Panc1 (cell line): Measurements from ENCODE around the gene DPH6.
"Not testable (repeated sequence)": the region's sequence is repeated elsewhere in the genome, so short reads cannot be mapped to it uniquely, and the experiment has no call there.

Source experiments
- CTCF ChIP-seq: fragments of 450-650 bp; IDR thresholded peaks from 2 replicates; pipeline ENCODE4 v1.5.1; 2017; ENCODE audit warnings: mild to moderate bottlenecking
- POLR2AphosphoS5 ChIP-seq: IDR thresholded peaks from 2 replicates; pipeline ENCODE4 v1.6.1; 2012; ENCODE audit warnings: mild to moderate bottlenecking, low read depth, low read length, moderate library complexity
- SIN3A ChIP-seq: IDR thresholded peaks from 2 replicates; pipeline ENCODE4 v1.6.1; 2012; ENCODE audit warnings: low read depth, mild to moderate bottlenecking, low read length, moderate library complexity, borderline replicate concordance; ENCODE audit not compliant: insufficient read depth
- TF ChIP-seq, protein P1 (sequence below), 2 experiments: IDR thresholded peaks; 2 replicates each; pipeline ENCODE4 v1.6.1; 2011 to 2012; ENCODE audit warnings: low read depth in 2 of 2, control low read depth in 1 of 2, low read length in 1 of 2, mild to moderate bottlenecking in 1 of 2, moderate library complexity in 1 of 2; ENCODE audit not compliant: insufficient read depth in 1 of 2

DNA sequence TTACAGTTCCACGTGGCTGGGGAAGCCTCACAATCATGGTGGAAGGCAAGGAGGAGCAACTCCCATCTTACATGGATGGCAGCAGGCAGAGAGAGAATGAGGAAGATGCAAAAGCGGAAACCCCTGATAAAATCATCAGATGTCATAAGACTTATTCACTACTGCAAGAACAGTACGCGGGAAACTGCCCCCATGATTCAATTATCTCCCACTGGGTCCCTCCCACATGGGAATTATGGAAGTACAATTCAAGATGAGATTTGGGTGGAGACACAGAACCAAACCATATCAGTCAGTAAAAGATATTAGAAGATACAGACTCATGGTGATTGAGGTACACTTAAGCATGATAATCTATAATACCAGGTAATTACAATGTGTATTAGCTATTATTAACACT, 217.1 kb downstream of the DPH6 start:
- TF ChIP-seq CTCF, SIN3A, POLR2AphosphoS5: not testable (repeated sequence)
- TF ChIP-seq, protein P1, sequence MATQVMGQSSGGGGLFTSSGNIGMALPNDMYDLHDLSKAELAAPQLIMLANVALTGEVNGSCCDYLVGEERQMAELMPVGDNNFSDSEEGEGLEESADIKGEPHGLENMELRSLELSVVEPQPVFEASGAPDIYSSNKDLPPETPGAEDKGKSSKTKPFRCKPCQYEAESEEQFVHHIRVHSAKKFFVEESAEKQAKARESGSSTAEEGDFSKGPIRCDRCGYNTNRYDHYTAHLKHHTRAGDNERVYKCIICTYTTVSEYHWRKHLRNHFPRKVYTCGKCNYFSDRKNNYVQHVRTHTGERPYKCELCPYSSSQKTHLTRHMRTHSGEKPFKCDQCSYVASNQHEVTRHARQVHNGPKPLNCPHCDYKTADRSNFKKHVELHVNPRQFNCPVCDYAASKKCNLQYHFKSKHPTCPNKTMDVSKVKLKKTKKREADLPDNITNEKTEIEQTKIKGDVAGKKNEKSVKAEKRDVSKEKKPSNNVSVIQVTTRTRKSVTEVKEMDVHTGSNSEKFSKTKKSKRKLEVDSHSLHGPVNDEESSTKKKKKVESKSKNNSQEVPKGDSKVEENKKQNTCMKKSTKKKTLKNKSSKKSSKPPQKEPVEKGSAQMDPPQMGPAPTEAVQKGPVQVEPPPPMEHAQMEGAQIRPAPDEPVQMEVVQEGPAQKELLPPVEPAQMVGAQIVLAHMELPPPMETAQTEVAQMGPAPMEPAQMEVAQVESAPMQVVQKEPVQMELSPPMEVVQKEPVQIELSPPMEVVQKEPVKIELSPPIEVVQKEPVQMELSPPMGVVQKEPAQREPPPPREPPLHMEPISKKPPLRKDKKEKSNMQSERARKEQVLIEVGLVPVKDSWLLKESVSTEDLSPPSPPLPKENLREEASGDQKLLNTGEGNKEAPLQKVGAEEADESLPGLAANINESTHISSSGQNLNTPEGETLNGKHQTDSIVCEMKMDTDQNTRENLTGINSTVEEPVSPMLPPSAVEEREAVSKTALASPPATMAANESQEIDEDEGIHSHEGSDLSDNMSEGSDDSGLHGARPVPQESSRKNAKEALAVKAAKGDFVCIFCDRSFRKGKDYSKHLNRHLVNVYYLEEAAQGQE (IDR thresholded peaks at IDR 0.05; ENCODE audit: insufficient read depth in 1 of 2, low read depth in 2 of 2, low read length in 1 of 2) = not testable (repeated sequence)
